HG03354 (cell line): ENCODE results near the gene GOPC.
"Not testable (repeated sequence)": the region's sequence is repeated elsewhere in the genome, so short reads cannot be mapped to it uniquely, and the experiment has no call there.

Experiments used
- ATAC-seq: cut with Tn5 transposase; IDR thresholded peaks from one replicate; pipeline ENCODE4 v1.9.1; 2021; ENCODE audit warnings: mild to moderate bottlenecking; ENCODE audit not compliant: unreplicated experiment, poor library complexity, severe bottlenecking

GOPC gene

GRCh38 chr6:117521791-117522502 is 80.4 kb downstream of the GOPC start:
- no peak for ATAC-seq

GRCh38 chr6:117520603-117521395 is 81.5 kb downstream of the GOPC start:
- no peak for ATAC-seq

- ATAC-seq: no peak
These were observed 83.4 kb downstream of the GOPC start for GRCh38 chr6:117518870-117519269.

- ATAC-seq: not testable (repeated sequence)
These were observed 84.3 kb downstream of the GOPC start for GRCh38 chr6:117517995-117518394.

- ATAC-seq: no peak
These were observed 87.0 kb downstream of the GOPC start for GRCh38 chr6:117515326-117515725.

- no peak for ATAC-seq
These were observed 87.7 kb downstream of the GOPC start for GRCh38 chr6:117514655-117515054.

- no peak for ATAC-seq
These were observed 88.4 kb downstream of the GOPC start for GRCh38 chr6:117513778-117514365.

- no peak for ATAC-seq
These were observed 89.2 kb downstream of the GOPC start for GRCh38 chr6:117512987-117513573.

GRCh38 chr6:117512056-117512828 is 90.1 kb downstream of the GOPC start:
- ATAC-seq: no peak
